Transverse colon (tissue), 3 donors: ENCODE data around the gene JMJD1C.

ENCODE experiments used
- POLR2A ChIP-seq: fragments of 450-650 bp; IDR thresholded peaks from one replicate; pipeline ENCODE4 v1.6.1; 2016; ENCODE audit warnings: antibody characterized with exemption, mild to moderate bottlenecking, moderate library complexity
- TF ChIP-seq, protein P1 (sequence below), 5 experiments: fragments of 200-600 bp in 3 of 5; fragments of 450-650 bp in 2 of 5; sonication (generic) in 3 of 5; IDR thresholded peaks; 1 replicate in 2 of 5; 2 replicates in 3 of 5; pipeline ENCODE4 v1.5.1; 2016 to 2017; ENCODE audit warnings: antibody characterized with exemption in 5 of 5, inconsistent platforms in 3 of 5, mild to moderate bottlenecking in 2 of 5, moderate library complexity in 1 of 5

DNA sequence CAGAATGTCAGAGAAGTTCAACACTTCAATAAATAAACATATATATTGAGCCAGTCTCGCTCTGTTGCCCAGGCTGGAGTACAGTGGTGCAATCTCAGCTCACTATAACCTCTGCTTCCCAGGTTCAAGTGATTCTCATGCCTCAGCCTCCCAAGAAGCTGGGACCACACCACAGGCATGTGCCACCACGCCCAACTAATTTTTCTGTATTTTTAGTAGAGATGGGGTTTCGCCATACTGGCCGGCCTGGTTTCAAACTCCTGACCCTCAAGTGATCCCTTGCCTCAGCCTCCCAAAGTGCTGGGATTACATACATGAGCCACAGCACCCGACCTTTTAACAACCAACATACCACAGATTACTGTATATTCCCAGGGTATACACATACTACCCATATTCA, 134.2 kb downstream of the JMJD1C start:
- TF ChIP-seq, protein P1, sequence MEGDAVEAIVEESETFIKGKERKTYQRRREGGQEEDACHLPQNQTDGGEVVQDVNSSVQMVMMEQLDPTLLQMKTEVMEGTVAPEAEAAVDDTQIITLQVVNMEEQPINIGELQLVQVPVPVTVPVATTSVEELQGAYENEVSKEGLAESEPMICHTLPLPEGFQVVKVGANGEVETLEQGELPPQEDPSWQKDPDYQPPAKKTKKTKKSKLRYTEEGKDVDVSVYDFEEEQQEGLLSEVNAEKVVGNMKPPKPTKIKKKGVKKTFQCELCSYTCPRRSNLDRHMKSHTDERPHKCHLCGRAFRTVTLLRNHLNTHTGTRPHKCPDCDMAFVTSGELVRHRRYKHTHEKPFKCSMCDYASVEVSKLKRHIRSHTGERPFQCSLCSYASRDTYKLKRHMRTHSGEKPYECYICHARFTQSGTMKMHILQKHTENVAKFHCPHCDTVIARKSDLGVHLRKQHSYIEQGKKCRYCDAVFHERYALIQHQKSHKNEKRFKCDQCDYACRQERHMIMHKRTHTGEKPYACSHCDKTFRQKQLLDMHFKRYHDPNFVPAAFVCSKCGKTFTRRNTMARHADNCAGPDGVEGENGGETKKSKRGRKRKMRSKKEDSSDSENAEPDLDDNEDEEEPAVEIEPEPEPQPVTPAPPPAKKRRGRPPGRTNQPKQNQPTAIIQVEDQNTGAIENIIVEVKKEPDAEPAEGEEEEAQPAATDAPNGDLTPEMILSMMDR (IDR thresholded peaks at IDR 0.05): no peak
- no peak for TF ChIP-seq POLR2A
